Sigmoid colon (tissue), 7 donors: ENCODE results near the gene SH3BP5. TPM values are rescaled to one million over a fixed set of nuclear protein-coding genes. Genes with fewer than 3 reads are reported as not detected.

Experiments used
- DNase-seq: peaks from one replicate; pipeline ENCODE4 v3.0.0-alpha.2; 2019
- H3K27ac ChIP-seq, 4 donors: fragments of 200-600 bp; sonication (generic); one replicate each; pipeline ENCODE4 v1.5.1; 2016 to 2019; ENCODE audit warnings: mild to moderate bottlenecking in 1 of 4
- H3K27me3 ChIP-seq, 3 donors: fragments of 200-600 bp; sonication (generic); one replicate each; pipeline ENCODE4 v1.5.1; 2019; ENCODE audit warnings: mild to moderate bottlenecking in 1 of 3
- H3K36me3 ChIP-seq, 4 donors: fragments of 200-600 bp; sonication (generic); one replicate each; pipeline ENCODE4 v1.5.1; 2016 to 2019
- H3K4me1 ChIP-seq, 4 donors: fragments of 200-600 bp; sonication (generic); one replicate each; pipeline ENCODE4 v1.5.1; 2017 to 2019
- H3K4me3 ChIP-seq, 4 donors: fragments of 200-600 bp; sonication (generic); one replicate each; pipeline ENCODE4 v1.5.1; 2017 to 2019; ENCODE audit warnings: mild to moderate bottlenecking in 2 of 4, moderate library complexity in 1 of 4
- H3K9me3 ChIP-seq, 4 donors: fragments of 200-600 bp in 3 of 4; sonication (generic) in 3 of 4; one replicate each; pipeline versions ENCODE4 v1.5.1 to v1.6.1; 2013 to 2019
- EP300 ChIP-seq, 4 donors: sonication (generic); formaldehyde crosslinking; IDR thresholded peaks; one replicate each; pipeline ENCODE4 v1.6.1; 2017; ENCODE audit warnings: antibody characterized with exemption in 4 of 4
- POLR2A ChIP-seq, 2 donors: fragments of 450-650 bp; IDR thresholded peaks; one replicate each; pipeline ENCODE4 v1.6.1; 2016; ENCODE audit warnings: antibody characterized with exemption in 2 of 2, mild to moderate bottlenecking in 2 of 2, moderate library complexity in 2 of 2
- POLR2AphosphoS5 ChIP-seq, 4 donors: sonication (generic); formaldehyde crosslinking; IDR thresholded peaks; one replicate each; pipeline ENCODE4 v1.6.1; 2017; ENCODE audit warnings: antibody characterized with exemption in 4 of 4
- WGBS, 2 donors: extraction: QIAGEN DNeasy Blood & Tissue Kit; methylation state at CpG; one replicate each; pipeline ENCODE4 v1.1.7; 2013; 5-methylcytosine and 5-hydroxymethylcytosine counted together
- intact Hi-C: fragments of 100-400 bp; cut with DNase I; formaldehyde crosslinking; loops from one replicate; pipeline ENCODE4 v1.15.1; 2023
- polyA plus RNA-seq, 3 donors: library from polyadenylated mRNA; stranded (reverse); fragments of 200-250 nt; gene quantifications; one replicate each; pipeline ENCODE4 v1.2.3, GENCODE V29; 2013
- total RNA-seq, 4 donors: library from RNA; depleted of rRNA; stranded (reverse); fragments of >200 nt; gene quantifications; one replicate each; pipeline ENCODE4 v1.1.0, GENCODE V29; 2016
- TF ChIP-seq, protein P1 (sequence below), 4 experiments: fragments of 450-650 bp in 3 of 4; fragments of 200-600 bp in 1 of 4; IDR thresholded peaks; one replicate each; pipeline ENCODE4 v1.5.1; 2016 to 2019; ENCODE audit warnings: antibody characterized with exemption in 4 of 4, mild to moderate bottlenecking in 3 of 4, moderate library complexity in 2 of 4
- donor health status: healthy with polysubstance abuse.
- donor health status: Bipolar disorder and iron deficiency.
- donor health status: healthy.

Gene SH3BP5
- total and polyA plus RNA-seq, 7 donors = 5.5 to 40.4 (median 31.2) TPM

DNA sequence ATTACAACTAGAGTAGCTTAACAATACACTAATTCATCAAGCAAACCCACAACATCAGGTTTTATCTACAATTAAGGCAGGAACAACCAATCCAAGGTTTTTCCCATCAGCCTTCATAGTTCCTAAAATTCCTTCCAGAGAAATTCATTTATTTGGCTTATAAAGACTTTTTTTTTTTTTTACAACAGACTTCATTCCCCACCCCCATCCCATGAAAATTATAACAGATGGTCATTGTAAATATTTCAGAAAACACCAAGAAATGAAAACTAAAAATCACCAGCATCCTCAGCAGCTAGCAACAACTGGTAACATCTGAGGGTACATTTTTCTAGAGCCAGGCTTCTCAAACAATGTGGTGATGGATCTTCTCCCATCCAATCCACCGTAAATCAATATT, 11.0 kb downstream of the SH3BP5 start:
- peaks cover 0 to 58% (median 47%) of the 10 kb centered on the region in 4 donors for H3K4me1 ChIP-seq

DNA sequence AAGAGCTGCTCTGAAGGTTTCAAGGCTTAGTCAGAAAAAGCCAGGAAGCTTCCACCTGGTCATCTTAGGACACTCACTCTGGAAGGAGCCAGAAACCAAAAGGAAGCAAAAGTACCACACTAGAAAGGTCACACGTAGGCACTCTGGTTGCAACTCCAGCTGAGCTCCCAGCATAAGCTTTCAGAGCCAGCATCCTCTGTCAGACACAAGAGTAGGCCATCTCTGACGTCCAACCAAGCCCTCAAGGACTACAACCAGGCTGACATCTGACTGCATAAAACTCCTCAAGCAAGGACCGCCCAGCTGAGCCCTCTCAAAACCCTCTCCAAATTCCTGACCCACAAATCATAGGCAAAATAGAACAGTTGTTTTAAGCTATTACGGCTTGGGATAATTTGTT, 12.8 kb downstream of the SH3BP5 start:
- intact Hi-C loops = no loop called here
- no peaks in the 10 kb centered on the region for H3K9me3 ChIP-seq
- WGBS, 2 donors = 66 to 74% methylated on average over 4 of the region's 4 CpGs
- peak; percentile 88 for DNase-seq
- H3K36me3 ChIP-seq = no peaks in the 10 kb centered on the region
- H3K4me3 ChIP-seq = no peak overlapping the region
- H3K27me3 ChIP-seq = no peaks in the 10 kb centered on the region
- peaks cover 0 to 43% (median 34%) of the 10 kb centered on the region in 4 donors for H3K4me1 ChIP-seq
- TF ChIP-seq EP300 (IDR thresholded peaks at IDR 0.05) (no peak), POLR2AphosphoS5 (IDR thresholded peaks at IDR 0.05) (peak; percentile 20 to 56 (median 55))
- TF ChIP-seq, protein P1, sequence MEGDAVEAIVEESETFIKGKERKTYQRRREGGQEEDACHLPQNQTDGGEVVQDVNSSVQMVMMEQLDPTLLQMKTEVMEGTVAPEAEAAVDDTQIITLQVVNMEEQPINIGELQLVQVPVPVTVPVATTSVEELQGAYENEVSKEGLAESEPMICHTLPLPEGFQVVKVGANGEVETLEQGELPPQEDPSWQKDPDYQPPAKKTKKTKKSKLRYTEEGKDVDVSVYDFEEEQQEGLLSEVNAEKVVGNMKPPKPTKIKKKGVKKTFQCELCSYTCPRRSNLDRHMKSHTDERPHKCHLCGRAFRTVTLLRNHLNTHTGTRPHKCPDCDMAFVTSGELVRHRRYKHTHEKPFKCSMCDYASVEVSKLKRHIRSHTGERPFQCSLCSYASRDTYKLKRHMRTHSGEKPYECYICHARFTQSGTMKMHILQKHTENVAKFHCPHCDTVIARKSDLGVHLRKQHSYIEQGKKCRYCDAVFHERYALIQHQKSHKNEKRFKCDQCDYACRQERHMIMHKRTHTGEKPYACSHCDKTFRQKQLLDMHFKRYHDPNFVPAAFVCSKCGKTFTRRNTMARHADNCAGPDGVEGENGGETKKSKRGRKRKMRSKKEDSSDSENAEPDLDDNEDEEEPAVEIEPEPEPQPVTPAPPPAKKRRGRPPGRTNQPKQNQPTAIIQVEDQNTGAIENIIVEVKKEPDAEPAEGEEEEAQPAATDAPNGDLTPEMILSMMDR (IDR thresholded peaks at IDR 0.05) = no peak
- H3K27ac ChIP-seq = peak overlapping the region; percentile 57 to 82 (median 64)

More for the DNA sequence above, 11.0 kb downstream of the SH3BP5 start:
- H3K4me3 ChIP-seq = no peak overlapping the region
- 86 to 94% methylated on average over 1 of the region's 1 CpG for WGBS, 2 donors
- H3K36me3 ChIP-seq = no peaks in the 10 kb centered on the region
- DNase-seq = no peak
- TF ChIP-seq, protein P1 (IDR thresholded peaks at IDR 0.05) = no peak
- TF ChIP-seq POLR2A (IDR thresholded peaks at IDR 0.05) = no peak
- no peak for TF ChIP-seq EP300 (IDR thresholded peaks at IDR 0.05)
- no peak for TF ChIP-seq POLR2AphosphoS5 (IDR thresholded peaks at IDR 0.05)
- peak overlapping the region; percentile 57 to 82 (median 64) for H3K27ac ChIP-seq
- no peaks in the 10 kb centered on the region for H3K9me3 ChIP-seq
- intact Hi-C loops = no loop called here
- no peaks in the 10 kb centered on the region for H3K27me3 ChIP-seq

DNA sequence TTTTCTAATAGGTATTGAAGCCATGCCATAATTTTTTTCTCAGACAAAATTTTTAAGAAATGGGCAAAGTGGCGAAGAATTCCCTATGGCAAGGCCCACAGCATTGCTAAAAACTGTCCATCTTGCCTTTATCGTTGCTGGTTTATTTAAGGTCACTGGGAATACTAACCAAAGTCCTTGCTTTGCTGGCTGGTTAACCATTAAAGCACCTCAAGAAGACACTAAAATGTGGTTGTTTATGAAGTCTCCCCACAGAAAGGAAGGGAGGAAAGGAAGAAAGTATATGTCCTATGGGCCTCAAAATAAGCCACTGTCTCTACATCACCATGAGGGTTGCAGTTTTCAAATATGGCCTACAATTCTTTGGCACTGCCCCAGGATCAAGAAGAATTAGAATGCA, 13.2 kb downstream of the SH3BP5 start:
- H3K36me3 ChIP-seq = no peaks in the 10 kb centered on the region
- H3K4me1 ChIP-seq = peaks cover 0 to 39% (median 29%) of the 10 kb centered on the region in 4 donors
- WGBS, 2 donors = 65 to 75% methylated on average over 2 of the region's 2 CpGs
- DNase-seq = no peak
- no peaks in the 10 kb centered on the region for H3K9me3 ChIP-seq
- intact Hi-C loops = no loop called here
- no peaks in the 10 kb centered on the region for H3K27me3 ChIP-seq
- TF ChIP-seq POLR2A (IDR thresholded peaks at IDR 0.05) (no peak), EP300 (IDR thresholded peaks at IDR 0.05) (no peak), POLR2AphosphoS5 (IDR thresholded peaks at IDR 0.05) (no peak)
- TF ChIP-seq, protein P1 (IDR thresholded peaks at IDR 0.05) = no peak
- H3K27ac ChIP-seq = peak overlapping the region; percentile 57 to 82 (median 64)
- no peak overlapping the region for H3K4me3 ChIP-seq

DNA sequence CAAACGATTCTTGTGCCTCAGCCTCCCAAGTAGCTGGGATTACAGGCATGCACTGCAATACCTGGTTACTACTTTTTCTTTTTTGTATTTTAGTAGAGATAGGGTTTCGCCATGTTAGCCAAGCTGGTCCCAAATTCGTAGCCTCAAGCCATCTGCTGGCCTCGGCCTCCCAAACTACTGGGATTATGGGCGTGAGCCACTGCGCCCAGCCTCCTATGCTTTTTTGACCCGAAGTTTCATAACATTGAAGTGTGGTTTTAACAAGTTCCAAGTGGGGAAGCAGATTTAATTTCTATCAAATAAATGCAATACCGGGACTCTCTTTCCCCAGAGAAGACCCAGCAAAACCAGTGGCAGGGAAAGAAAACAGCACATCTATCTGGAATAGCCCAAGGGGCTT, 13.7 kb downstream of the SH3BP5 start:
- TF ChIP-seq POLR2A (IDR thresholded peaks at IDR 0.05) (no peak), EP300 (IDR thresholded peaks at IDR 0.05) (no peak), POLR2AphosphoS5 (IDR thresholded peaks at IDR 0.05) (no peak)
- TF ChIP-seq, protein P1 (IDR thresholded peaks at IDR 0.05) = no peak
- no peaks in the 10 kb centered on the region for H3K27me3 ChIP-seq
- no peaks in the 10 kb centered on the region for H3K9me3 ChIP-seq
- intact Hi-C loops = no loop called here
- H3K4me3 ChIP-seq = no peak overlapping the region
- peaks cover 0 to 35% (median 27%) of the 10 kb centered on the region in 4 donors for H3K4me1 ChIP-seq
- peak overlapping the region; percentile 57 to 82 (median 64) for H3K27ac ChIP-seq
- DNase-seq = peak; percentile 48
- no peaks in the 10 kb centered on the region for H3K36me3 ChIP-seq
- WGBS, 2 donors = 91 to 92% methylated on average over 8 of the region's 8 CpGs

DNA sequence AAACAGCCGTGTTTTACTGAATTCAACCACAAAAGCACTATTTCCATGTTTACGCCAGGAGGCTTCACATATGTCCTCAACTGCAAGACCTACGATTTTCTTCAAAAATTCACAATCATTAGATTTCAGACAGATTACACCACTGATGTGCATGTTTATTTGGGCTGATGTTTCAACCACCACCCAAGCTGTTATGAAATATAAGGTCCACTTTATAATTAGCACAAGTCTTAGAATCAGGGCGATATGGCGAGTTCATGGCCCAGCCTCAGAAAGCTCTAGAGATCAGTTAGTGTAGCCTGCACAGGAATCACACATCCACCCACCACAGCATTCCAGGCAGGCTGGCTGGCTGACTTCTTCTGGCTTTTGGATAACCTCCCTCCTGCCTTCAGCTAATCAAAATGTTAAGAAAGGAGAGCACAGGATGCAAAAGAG, 15.4 kb downstream of the SH3BP5 start:
- peaks cover 0 to 29% (median 27%) of the 10 kb centered on the region in 4 donors for H3K4me1 ChIP-seq
- intact Hi-C loops = no loop called here
- peak; percentile 64 for DNase-seq

More for the DNA sequence above, 15.4 kb downstream of the SH3BP5 start:
- Histone ChIP-seq H3K36me3 (no peaks in the 10 kb centered on the region), H3K27me3 (no peaks in the 10 kb centered on the region), H3K9me3 (no peaks in the 10 kb centered on the region), H3K4me3 (no peak overlapping the region), H3K27ac (peak overlapping the region; percentile 31 to 82 (median 64))
- 77 to 91% methylated on average over 5 of the region's 5 CpGs for WGBS, 2 donors
- TF ChIP-seq EP300 (IDR thresholded peaks at IDR 0.05) (no peak), POLR2A (IDR thresholded peaks at IDR 0.05) (no peak), POLR2AphosphoS5 (IDR thresholded peaks at IDR 0.05) (no peak)
- TF ChIP-seq, protein P1 (IDR thresholded peaks at IDR 0.05) = no peak
